Thyroid gland (tissue), 4 donors: ENCODE results near the gene NGB.

ENCODE experiments used
- CTCF ChIP-seq, 6 experiments: fragments of 200-600 bp in 3 of 6; fragments of 450-650 bp in 3 of 6; sonication (generic) in 3 of 6; IDR thresholded peaks; one replicate each; pipeline ENCODE4 v1.5.1; 2016 to 2019; ENCODE audit warnings: antibody characterized with exemption in 6 of 6, mild to moderate bottlenecking in 2 of 6, inconsistent platforms in 1 of 6, moderate library complexity in 1 of 6
- POLR2A ChIP-seq, 2 donors: fragments of 450-650 bp; IDR thresholded peaks; one replicate each; pipeline ENCODE4 v1.6.1; 2017; ENCODE audit warnings: antibody characterized with exemption in 2 of 2, mild to moderate bottlenecking in 2 of 2, moderate library complexity in 1 of 2

GRCh38 chr14:77286576-77286975, 15.6 kb upstream of the NGB start:
- TF ChIP-seq CTCF (IDR thresholded peaks at IDR 0.05) (no peak), POLR2A (IDR thresholded peaks at IDR 0.05) (no peak)
